SU-DHL-6 (cell line): ENCODE results near the gene CLCA2.

Experiments used
- H2AFZ ChIP-seq: fragments of 200-600 bp; sonication (generic); 2 replicates; pipeline ENCODE4 v1.6.1; 2014; ENCODE audit warnings: low read depth, mild to moderate bottlenecking, moderate library complexity, mixed read lengths, antibody characterized with exemption, low read length; ENCODE audit not compliant: severe bottlenecking
- H3F3A ChIP-seq: fragments of 200-600 bp; shearing (Covaris generic); 2 replicates; pipeline ENCODE4 v1.6.0; 2016; ENCODE audit warnings: antibody characterized with exemption, mild to moderate bottlenecking; ENCODE audit not compliant: insufficient read depth
- H3K27ac ChIP-seq: fragments of 200-600 bp; sonication (generic); 2 replicates; pipeline ENCODE4 v1.5.1; 2016; ENCODE audit warnings: low read depth, mild to moderate bottlenecking, low read length, moderate library complexity, mixed read lengths
- H3K27me3 ChIP-seq: fragments of 200-600 bp; sonication (generic), shearing (Covaris generic); 2 replicates; pipeline ENCODE4 v1.6.0; 2014; ENCODE audit warnings: mild to moderate bottlenecking, low read length
- H3K36me3 ChIP-seq: fragments of 200-600 bp; sonication (generic); 2 replicates; pipeline ENCODE4 v1.6.1; 2014; ENCODE audit warnings: mild to moderate bottlenecking, low read length, mixed read lengths
- H3K4me2 ChIP-seq: fragments of 300-600, 200-600 bp; shearing (Covaris generic), sonication (generic); 2 replicates; pipeline ENCODE4 v1.6.0; 2014; ENCODE audit warnings: low read length, low read depth, mild to moderate bottlenecking; ENCODE audit not compliant: poor library complexity, severe bottlenecking
- H3K4me3 ChIP-seq: fragments of 200-600 bp; sonication (generic); 2 replicates; pipeline ENCODE4 v1.5.1; 2014; ENCODE audit warnings: antibody characterized with exemption, low read length, mild to moderate bottlenecking, mixed read lengths; ENCODE audit not compliant: insufficient read depth, poor library complexity, severe bottlenecking
- H3K79me2 ChIP-seq: fragments of 200-600 bp; sonication (generic); 2 replicates; pipeline ENCODE4 v1.6.1; 2014; ENCODE audit warnings: mild to moderate bottlenecking, low read length, moderate library complexity; ENCODE audit not compliant: insufficient read depth
- H3K9ac ChIP-seq: fragments of 200-600 bp; sonication (generic); 2 replicates; pipeline ENCODE4 v1.7.0; 2014; ENCODE audit warnings: mild to moderate bottlenecking, low read length
- H3K9me2 ChIP-seq: fragments of 200-600 bp; sonication (generic); replicated peaks from 2 replicates; pipeline ENCODE4 v1.6.1; 2014; ENCODE audit warnings: low read length; ENCODE audit not compliant: insufficient read depth
- H3K9me3 ChIP-seq: fragments of 200-600 bp; sonication (generic); 2 replicates; pipeline ENCODE4 v1.6.1; 2014; ENCODE audit warnings: low read length, mixed read lengths; ENCODE audit not compliant: insufficient read depth
- H4K20me1 ChIP-seq: fragments of 200-600 bp; sonication (generic); 2 replicates; pipeline ENCODE4 v1.6.1; 2014; ENCODE audit warnings: low read depth, mild to moderate bottlenecking, antibody characterized with exemption, low read length, moderate library complexity, mixed read lengths
- EZH2phosphoT487 ChIP-seq: fragments of 200-600 bp; sonication (generic), shearing (Covaris generic); conservative IDR thresholded peaks from 2 replicates; pipeline ENCODE4 v1.6.1; 2018; ENCODE audit warnings: mild to moderate bottlenecking, antibody characterized with exemption, low read length, moderate library complexity, mixed read lengths
- TF ChIP-seq, protein P1 (sequence below): fragments of 200-600 bp; sonication (generic); IDR thresholded peaks from one replicate; pipeline ENCODE4 v1.5.1; 2017; ENCODE audit warnings: antibody characterized with exemption, mild to moderate bottlenecking, low read length, moderate library complexity; ENCODE audit not compliant: insufficient read depth, poor library complexity, severe bottlenecking

The CLCA2 gene

GRCh38 chr1:86468501-86468977 lies 44.6 kb downstream of the CLCA2 start, which contains the start of gene CLCA1:
Gene CLCA1, plus strand, starts transcription at chr1:86468927. Its CDS starts 45 bp downstream, at chr1:86468972.
- H3K9me2 ChIP-seq = no peaks in the 10 kb centered on the region
- H3K9me3 ChIP-seq = no peaks in the 10 kb centered on the region
- H2AFZ ChIP-seq = no peak within 1 kb of the TSS
- TF ChIP-seq EZH2phosphoT487 = no peak
- TF ChIP-seq, protein P1, sequence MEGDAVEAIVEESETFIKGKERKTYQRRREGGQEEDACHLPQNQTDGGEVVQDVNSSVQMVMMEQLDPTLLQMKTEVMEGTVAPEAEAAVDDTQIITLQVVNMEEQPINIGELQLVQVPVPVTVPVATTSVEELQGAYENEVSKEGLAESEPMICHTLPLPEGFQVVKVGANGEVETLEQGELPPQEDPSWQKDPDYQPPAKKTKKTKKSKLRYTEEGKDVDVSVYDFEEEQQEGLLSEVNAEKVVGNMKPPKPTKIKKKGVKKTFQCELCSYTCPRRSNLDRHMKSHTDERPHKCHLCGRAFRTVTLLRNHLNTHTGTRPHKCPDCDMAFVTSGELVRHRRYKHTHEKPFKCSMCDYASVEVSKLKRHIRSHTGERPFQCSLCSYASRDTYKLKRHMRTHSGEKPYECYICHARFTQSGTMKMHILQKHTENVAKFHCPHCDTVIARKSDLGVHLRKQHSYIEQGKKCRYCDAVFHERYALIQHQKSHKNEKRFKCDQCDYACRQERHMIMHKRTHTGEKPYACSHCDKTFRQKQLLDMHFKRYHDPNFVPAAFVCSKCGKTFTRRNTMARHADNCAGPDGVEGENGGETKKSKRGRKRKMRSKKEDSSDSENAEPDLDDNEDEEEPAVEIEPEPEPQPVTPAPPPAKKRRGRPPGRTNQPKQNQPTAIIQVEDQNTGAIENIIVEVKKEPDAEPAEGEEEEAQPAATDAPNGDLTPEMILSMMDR = no peak
- no peaks in the 10 kb centered on the region for H3K36me3 ChIP-seq
- H3K27ac ChIP-seq = no peak within 1 kb of the TSS
- H3K9ac ChIP-seq = no peak within 1 kb of the TSS
- H4K20me1 ChIP-seq = no peaks in the 10 kb centered on the region
- no peaks in the 10 kb centered on the region for H3F3A ChIP-seq
- H3K27me3 ChIP-seq = no peaks in the 10 kb centered on the region
- H3K79me2 ChIP-seq = no peaks in the 10 kb centered on the region
- H3K4me2 ChIP-seq = no peak within 1 kb of the TSS
- no peak within 1 kb of the TSS for H3K4me3 ChIP-seq

DNA sequence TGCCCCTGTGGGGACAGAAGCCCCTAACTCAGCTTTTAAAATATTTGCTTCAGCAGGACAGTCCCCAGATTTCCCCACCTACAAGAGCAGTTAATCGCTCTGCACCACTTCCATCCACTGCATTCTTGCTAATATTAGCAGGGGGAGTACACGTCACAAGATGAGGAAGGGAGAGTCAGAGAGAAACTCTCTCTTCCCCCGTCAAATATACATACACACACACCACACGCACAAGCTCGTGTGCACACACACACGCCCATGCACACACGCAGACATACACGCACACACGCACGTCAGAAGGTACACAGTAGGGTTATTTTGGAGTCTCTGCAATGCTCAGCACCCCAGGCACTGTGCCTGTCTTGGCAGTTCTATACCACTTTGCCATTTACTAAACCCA lies 46.9 kb downstream of the CLCA2 start:
- H3F3A ChIP-seq = no peaks in the 10 kb centered on the region

DNA sequence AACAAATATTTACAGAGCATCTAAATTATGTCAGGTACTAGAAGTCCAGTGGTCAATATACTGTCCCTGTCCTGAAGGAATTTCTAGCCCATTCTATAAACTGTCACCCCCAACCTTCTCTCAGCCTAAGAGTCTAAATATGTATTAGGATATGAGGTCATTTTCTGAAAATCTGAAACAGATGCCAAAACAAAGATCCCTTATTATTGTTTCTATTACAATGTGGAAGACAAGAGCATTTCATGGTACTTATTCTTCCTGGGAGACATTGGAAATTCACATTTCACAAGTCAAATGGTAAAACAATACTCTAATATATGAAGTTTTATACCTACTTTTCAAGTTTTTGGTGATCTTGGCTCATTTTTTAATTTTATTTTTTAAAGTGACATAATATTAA lies 47.3 kb downstream of the CLCA2 start:
- Histone ChIP-seq H4K20me1 (no peaks in the 10 kb centered on the region), H3K9ac (no peak overlapping the region), H2AFZ (no peak overlapping the region), H3K4me3 (no peak overlapping the region), H3K36me3 (no peaks in the 10 kb centered on the region), H3K4me2 (no peak overlapping the region), H3F3A (no peaks in the 10 kb centered on the region), H3K27me3 (no peaks in the 10 kb centered on the region), H3K27ac (no peak overlapping the region), H3K9me2 (no peaks in the 10 kb centered on the region), H3K9me3 (no peaks in the 10 kb centered on the region), H3K79me2 (no peaks in the 10 kb centered on the region)
- TF ChIP-seq, protein P1 = no peak
- no peak for TF ChIP-seq EZH2phosphoT487

More for the DNA sequence above, 46.9 kb downstream of the CLCA2 start:
- H4K20me1 ChIP-seq = no peaks in the 10 kb centered on the region
- no peaks in the 10 kb centered on the region for H3K9me2 ChIP-seq
- no peaks in the 10 kb centered on the region for H3K36me3 ChIP-seq
- H3K4me2 ChIP-seq = no peak overlapping the region
- no peak overlapping the region for H2AFZ ChIP-seq
- H3K27ac ChIP-seq = no peak overlapping the region
- no peak overlapping the region for H3K9ac ChIP-seq
- TF ChIP-seq, protein P1 = no peak
- TF ChIP-seq EZH2phosphoT487 = no peak
- H3K9me3 ChIP-seq = no peaks in the 10 kb centered on the region
- no peaks in the 10 kb centered on the region for H3K79me2 ChIP-seq
- H3K27me3 ChIP-seq = no peaks in the 10 kb centered on the region
- H3K4me3 ChIP-seq = no peak overlapping the region
